HK-2 (cell line): ENCODE results near the gene NR1D2.

Experiments used
- DNase-seq: peaks from one replicate; pipeline ENCODE4 v3.0.0-alpha.2; 2018; ENCODE audit not compliant: unreplicated experiment

The NR1D2 gene

DNA sequence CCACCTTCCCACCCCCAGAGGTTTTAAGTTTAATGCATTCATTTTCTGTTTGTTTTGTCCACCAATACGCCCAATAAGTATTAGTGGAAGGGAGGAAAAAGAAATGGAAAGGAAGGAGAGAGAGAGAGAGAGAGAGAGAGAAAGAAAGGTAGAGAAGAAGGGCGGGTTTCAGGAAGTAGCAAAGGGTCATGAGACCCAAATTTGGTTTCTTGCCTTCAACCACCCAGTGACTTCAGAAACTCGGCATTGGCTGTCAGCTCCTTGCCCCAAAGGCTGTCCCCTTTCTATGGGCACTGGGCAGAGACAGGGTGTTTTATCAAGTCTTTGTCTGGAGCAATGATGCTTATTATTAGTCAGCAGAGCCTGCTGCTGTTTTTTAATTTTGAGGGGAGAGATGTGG is 13.5 kb upstream of the NR1D2 start:
- no peak for DNase-seq

DNA sequence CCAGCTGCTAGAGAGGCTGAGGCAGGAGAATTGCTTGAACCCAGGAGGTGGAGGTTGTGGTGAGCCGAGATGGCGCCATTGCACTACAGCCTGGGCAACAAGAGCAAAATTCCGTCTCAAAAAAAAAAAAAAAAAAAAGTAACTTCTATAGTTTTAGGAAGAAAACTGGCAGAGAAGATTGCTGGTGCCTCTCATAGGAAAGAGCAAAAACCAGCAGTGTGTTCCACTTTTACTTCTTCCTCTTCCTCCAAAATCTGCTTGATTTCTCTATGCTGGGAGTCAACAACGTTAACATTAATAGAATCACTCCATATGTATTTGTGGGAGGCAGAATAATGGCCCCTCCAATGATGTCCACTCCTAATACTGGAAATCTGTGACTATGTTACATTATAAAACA is 12.5 kb upstream of the NR1D2 start:
- DNase-seq, result no peak

DNA sequence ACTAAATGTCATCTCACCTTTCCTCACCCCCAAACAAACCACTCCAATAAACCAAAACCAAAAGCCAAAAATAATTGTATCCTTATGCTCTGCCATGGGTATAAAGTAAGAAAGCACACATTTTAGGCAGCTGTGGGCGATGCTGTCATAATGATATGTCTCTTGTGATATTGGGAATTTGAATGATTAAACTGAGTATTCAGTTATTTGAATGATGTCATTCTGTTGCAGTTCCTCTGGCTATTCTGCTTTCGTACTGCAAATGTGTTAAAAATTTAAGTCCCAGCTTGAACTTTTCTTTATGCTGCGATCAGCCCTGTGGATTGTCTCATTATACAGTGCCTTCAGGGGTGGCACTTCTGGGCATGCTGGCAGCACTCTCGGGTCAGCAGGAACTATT is 10.8 kb upstream of the NR1D2 start:
- no peak for DNase-seq

DNA sequence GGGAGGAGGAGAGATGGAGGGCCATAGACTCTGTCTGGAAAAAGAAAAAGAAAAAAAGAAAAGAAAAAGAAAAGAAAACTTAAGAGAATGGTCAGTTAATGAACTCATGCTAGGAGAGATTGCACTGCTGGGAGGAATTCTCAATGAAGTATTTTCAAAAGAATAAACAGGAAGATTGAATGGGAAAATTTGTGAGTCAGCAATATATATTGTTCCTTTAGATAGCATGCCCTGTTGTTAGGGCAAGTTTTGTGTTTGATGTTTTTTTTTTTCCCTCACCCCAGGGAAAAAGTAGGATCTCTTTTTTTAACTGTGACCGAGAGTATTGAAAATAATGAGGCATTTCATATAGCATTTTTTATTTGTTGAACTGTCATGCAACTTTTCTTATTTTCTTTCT is 7.8 kb upstream of the NR1D2 start:
- DNase-seq, result no peak

DNA sequence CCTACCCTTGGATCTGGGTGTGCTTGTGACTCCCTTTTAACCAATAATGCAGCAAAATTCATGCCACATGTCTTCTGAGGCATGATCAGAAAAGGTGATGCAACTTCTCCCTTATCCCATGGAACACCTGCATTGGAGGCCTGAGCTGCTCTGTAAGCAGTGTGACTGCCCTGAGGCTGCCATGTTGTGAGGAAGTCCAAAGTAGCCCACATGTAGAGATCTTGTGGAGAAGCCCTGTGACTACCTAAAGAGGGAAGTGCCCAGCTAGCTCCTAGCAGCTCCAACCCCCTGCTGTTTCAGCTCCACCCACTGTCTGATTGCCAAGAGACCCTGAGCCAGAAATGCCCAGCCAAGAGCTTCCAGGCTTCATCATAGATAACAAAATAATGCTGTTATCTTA is 6.4 kb upstream of the NR1D2 start:
- no peak for DNase-seq

DNA sequence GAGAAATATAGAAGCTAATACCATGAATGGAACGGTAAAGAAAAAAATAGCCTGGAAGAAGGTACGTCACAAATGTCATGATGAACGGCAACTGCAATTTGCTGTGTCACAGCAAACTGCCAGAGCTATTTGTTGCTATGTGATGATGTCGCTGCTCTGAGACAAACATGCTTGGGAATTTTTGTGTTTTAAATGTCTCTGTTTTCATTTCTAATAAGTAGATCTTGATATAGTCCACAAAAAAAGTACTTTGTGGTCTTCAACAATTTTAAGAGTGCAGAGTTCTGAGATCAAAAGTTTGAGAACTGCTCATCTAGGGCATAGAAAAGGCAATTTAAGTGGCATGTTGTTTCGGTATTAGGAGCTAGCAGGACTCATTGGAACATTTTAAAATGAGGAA is 4.3 kb upstream of the NR1D2 start:
- no peak for DNase-seq

DNA sequence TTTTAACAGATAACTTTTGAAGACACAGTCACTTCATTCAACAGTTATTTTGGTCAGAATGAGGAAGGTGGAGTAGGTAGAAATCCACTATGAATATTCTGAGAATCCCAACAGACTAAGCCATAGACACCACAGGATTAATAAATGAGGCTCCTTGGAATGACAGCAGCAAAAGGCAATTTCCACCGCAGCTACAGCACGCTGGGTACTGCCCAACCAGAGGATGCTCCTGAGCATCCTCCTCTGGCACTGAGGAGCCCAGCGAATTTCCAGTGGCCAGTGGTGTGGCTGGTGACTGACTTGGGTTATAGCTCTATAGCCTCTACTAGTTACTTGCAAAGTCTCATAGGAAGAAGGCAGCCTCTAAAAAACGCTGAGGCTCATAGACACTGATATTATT is 3.6 kb upstream of the NR1D2 start:
- DNase-seq, result no peak

DNA sequence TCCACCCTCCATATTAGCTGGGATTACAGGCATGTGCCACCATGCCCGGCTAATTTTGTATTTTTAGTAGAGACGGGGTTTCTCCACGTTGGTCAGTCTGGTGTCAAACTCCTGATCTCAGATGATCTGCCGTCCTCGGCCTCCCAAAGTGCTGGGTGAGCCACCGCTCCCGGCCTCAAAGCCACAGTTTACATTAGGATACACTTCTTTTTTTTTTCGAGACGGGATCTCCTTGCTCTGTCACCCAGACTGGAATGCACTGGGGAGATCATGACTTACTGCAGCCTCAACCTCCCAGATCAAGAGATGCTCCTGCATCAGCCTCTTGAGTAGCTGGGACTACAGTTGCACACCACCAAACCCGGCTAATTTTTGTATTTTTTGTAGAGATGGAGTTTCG is 2.5 kb upstream of the NR1D2 start:
- DNase-seq, result no peak

DNA sequence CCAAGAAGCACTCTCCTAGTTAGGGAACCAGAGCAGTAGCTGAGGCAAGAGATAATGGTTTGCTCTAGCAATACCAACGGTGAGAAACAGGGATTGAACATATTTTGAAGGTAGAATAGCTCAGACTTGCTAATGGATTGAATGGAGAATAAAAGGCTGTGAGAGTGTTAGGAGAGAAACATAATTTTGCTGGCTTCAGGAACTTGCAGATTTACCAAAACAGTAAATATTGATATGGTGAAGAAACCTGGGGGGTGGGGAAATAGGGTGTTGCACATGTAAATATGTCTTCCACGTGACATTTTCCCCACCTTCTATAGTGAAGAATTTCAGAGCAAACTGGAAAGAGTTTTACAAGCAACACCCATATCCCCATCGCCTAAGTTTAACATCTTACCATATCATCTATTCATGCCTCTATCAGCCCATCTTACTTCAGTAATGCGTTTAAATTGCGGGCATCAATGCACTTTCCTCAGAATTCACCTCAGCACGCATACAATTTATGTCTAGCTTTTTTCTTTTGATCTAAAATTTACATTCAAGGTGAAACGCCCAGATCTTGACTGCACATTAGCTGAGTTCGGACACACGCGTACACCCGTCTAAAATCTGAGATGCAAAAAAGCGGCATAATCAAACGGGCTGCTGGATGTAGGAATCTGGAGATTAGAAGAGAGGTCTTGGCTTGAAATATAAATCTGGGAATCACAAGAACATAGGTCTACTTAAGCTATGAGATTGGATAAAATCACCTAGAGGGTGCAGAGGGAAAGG is 891 bp upstream of the NR1D2 start:
- no peak for DNase-seq

DNA sequence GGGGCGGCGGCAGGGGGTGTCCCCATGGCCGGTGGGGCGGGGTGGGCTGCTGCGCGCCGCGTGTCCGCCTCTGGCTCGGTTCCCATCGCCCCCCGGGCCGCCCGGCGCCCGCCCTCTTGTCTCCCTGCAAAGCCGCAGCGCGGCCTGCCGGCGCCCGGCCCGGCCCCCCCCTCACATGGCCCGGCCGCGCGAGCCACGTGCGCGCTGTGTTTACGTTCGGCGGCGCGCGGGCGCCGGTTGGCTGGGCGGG is 502 bp downstream of the NR1D2 start:
- DNase-seq, result no peak

DNA sequence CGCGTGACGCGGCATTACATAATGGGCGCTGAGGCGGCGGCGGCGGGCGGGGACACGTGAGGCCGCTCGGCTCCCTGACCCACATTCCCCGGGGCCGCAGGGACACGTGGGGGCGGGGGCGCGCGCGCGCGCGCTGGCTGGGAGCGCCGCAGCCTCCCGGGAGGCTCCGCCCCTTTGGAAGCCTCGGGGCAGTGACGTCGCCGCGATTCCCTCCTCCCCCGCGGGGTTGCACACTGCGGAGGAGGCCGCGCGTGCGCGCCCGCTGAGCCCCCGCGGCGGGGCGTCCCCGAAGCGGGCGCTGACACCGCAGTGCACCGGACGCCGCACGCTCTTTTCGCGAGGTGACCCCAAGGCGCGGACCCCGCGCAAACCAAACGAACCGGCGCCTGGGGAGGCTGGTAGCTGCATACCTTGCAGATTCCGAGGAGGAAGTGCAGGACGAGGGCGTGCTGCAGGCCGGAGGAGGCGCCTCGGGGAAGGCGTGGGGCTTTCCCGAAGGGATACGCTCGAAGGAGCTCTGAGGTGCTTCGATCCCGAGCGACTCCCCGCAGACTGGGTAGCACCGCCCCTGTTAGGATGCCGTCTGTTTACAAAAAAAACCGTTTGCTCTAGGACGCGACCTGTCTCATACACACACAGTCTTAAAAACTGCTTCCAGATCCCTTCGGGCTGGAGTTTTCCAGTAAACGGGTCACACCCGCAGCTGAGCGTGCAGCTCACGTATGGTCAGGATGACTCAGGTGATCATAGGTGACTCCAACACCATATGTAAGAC is 1.0 kb downstream of the NR1D2 start:
- peak; percentile 92 for DNase-seq

DNA sequence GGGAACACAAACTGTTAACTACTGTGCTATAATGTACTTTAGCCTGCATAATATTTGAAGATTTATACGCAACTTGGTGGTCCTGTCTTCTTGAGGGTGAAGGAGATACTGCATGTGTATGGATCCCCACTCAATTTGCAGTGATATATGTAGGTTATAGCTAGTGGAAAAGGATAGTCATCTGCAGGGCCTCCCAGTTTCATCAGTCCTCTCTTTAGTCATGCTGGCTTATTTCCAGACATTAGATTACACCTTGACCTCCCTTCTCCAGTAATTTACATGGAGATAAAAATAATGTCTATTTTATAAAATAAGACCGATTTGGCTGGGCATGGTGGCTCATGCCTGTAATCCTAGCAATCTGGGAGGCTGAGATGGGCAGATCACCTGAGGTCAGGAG is 3.7 kb downstream of the NR1D2 start:
- no peak for DNase-seq

DNA sequence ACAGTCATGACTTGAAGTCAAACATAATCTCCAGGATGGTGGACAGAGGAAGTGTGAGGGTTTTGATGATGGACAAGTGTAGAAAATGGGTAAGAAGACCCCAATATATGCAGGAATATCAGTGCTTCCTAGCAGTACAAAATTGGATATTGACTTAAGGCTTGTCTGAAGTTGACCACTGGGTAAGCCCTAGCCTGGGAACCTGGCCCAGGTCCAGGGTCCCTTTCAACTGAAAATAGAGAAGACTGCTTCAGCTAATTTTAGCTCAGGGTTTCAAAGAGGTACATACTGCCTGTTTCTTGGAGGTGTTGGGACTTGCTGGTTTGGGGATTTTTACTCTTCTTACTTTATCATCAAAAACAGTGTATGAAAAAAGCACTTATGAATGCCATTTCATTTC is 4.7 kb downstream of the NR1D2 start:
- no peak for DNase-seq

DNA sequence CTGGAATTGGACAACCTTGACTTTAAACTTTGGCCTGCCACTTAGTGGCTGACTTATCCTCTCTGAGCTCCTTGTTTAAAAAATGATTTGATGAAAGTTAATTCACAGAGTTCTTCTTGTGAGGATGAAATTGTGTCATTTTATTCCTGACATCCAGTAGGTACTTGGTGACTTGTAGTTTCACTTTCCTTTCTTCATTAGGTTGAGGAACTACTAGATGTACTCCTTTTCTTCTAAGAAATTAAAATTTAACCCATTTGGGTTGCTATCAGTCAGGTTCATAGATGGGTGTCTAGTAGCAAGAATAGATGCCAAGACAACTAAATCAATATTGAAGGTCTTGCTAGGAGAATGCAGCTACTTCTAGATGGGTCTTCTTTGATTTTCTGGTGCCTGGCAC is 5.2 kb downstream of the NR1D2 start:
- DNase-seq, result no peak

DNA sequence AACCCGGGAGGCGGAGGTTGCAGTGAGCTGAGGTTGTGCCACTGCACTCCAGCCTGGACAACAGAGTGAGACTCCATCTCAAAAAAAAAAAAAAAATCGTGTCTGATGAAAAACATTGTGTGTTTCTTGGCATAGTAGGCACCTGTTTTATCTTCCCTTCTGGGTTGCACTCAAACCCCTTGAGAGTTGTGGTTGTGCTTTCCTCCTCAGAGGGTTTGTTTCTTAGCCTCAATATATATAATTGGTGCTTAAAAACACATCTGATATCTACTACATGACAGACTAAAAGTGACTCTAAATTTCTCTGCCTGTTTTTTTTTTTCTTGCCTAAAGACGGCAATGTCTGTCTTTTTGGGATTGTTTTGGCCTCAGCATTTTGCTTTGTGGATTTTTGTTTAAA is 7.6 kb downstream of the NR1D2 start:
- DNase-seq, result no peak

DNA sequence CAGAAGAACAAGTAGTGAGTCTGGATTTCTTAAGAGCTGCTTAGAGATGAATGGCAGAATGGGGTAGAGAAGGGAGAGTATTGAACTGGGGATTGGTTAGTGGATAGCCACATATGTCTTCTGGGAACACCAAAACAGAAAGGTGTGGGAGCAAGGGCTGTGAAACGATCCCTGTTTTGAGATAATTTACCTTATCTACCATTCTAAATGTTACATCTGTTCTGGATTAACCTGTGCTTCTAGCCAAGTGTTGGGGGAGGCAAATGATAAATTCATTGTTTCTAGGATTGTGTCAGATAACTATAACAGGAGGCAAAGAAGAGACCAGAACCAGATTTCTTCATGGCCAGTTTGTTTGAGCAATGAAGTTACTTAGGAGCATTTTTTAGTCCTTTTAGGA is 8.4 kb downstream of the NR1D2 start:
- DNase-seq, result no peak

DNA sequence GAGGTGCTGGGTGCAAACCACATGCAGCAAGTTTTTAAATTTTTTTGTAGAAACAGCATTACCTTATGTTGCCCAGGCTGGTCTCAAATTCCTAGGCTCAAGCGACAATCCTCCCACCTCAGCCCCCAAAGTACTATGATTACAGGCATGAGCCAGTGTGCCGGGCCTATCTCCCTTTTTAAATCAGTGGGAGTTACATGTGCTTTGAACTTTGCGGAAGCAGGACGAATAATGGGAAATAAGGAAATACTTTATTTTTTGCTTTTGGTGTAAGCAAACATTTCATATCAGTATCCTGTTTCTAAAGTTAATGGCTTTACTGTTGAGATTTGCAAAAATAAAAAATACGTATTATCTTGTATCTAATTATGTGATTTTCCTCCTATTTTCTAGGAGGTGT is 9.1 kb downstream of the NR1D2 start:
- DNase-seq, result no peak

DNA sequence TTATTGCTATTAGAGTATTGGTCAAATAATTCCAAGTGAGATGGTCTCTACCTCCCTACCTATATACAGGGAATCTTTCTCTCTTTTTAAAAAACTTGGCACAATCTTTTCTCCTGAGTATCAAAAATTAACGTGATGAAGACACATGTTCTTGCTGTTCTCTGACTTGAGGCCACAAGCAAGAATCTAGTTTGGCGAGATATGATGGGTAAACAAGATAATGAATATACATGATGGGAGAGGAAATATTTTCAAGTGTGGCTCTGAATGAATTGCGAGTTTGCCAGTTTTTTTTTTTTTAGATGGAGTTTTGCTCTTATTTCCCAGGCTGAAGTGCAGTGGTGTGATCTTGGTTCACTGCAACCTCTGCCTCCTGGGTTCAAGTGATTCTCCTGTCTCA is 11.6 kb downstream of the NR1D2 start:
- DNase-seq, result no peak

DNA sequence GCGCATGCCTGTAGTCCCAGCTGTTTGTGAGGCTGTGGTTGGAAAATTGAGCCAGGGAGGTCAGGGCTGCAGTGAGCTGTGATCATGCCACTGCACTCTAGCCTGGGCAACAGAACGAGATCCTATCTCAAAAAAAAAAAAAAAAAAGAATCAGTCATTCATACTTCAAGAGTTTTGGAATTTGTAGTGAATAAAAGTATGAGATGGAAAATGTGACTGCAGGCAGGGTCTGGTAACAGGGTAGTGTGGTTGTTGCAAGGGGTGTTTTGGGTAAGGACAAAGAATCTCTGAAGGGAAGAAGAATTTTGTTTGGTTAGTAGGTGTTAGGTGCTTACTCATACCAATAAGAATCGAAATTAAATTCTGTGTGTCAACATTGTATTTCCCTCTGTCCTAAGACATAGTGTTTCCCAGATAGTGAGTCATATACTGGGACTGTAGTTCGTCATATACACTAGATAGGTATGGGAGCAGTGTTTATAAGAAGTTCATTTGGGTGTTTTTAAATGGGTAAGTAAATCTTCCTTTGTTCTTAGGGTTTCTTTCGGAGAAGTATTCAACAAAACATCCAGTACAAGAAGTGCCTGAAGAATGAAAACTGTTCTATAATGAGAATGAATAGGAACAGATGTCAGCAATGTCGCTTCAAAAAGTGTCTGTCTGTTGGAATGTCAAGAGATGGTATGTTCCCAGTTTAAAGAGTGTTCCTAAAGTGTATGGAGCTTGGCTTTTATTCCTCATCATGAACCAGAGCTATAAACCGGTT is 14.2 kb downstream of the NR1D2 start:
- DNase-seq, result no peak

DNA sequence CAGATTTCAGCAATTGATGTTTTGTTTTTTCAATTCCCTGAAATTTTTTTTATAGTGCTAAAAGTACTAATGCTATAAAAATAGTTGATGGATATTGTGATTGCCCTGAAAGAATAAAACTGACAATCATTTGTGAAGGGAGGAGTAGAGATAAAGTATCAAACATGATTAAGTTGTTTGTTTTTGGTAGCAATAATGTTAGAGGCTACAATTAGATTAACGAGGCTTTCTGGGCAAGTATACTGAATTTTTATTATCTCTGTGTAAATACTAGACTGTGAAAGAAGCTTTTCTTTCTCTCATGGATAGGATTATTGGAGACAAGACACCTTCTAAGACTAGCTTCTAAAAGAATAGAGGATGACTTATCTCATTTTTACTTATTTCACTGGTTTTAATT is 15.6 kb downstream of the NR1D2 start:
- no peak for DNase-seq

DNA sequence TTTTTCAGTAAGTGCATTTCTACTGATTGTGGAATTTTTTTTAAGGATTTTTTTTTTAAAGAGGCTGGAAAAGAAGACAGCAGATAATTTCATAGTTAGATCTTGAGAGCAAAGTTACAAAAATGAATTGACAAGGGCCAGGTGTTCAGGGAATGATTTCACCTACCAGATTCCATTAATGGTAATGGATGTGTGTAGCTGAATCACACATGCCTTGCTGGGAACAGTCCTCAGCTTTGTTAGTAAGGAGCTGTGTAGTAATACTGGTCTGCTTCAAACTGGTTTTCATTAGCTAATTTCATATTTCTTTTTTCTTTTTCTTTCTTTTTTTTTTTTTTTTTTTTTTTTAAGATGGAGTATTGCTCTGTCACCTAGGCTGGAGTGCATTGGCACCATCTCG is 16.0 kb downstream of the NR1D2 start:
- DNase-seq, result no peak

DNA sequence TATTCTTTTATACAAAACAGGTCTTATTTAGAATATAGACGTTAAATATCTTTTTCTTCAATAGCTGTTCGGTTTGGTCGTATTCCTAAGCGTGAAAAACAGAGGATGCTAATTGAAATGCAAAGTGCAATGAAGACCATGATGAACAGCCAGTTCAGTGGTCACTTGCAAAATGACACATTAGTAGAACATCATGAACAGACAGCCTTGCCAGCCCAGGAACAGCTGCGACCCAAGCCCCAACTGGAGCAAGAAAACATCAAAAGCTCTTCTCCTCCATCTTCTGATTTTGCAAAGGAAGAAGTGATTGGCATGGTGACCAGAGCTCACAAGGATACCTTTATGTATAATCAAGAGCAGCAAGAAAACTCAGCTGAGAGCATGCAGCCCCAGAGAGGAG is 16.8 kb downstream of the NR1D2 start:
- DNase-seq, result no peak

DNA sequence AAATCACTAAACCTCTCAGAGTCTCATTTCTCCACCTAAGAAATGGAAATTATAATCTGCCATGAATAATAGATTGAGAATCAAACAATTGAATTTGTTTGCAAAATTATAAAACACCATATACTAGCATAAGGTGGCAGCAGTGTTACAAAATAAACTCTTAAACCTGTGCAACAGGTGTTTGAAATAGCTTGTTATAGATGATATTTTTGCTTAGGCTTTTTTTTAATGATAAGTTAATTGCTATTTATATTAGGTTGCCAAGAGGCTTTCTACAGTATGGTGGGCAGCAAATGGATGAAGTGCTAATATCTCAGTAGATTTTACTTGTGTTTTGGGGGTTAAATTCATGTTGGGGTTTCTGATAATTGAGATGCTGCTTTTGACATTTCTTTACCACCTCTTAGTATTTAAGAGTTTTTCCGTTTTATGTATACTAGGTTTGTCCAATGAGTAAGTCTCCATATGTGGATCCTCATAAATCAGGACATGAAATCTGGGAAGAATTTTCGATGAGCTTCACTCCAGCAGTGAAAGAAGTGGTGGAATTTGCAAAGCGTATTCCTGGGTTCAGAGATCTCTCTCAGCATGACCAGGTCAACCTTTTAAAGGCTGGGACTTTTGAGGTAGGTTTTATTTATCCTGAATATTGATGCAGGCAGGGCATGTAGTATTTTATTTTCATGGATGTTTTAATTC is 19.6 kb downstream of the NR1D2 start:
- DNase-seq, result no peak
